Neural progenitor cell (in vitro differentiated cells): ENCODE measurements around the gene PTPRN2.

Experiments
- EZH2 ChIP-seq: fragments of 200-600 bp; sonication (generic); IDR thresholded peaks from 2 replicates; pipeline ENCODE4 v1.6.1; 2017; ENCODE audit warnings: antibody characterized with exemption, mild to moderate bottlenecking, moderate library complexity
- EZH2phosphoT487 ChIP-seq: fragments of 200-600 bp; sonication (generic); IDR thresholded peaks from 2 replicates; pipeline ENCODE4 v1.6.1; 2017; ENCODE audit warnings: antibody characterized with exemption
- TF ChIP-seq, protein P1 (sequence below): fragments of 200-600 bp; sonication (generic); IDR thresholded peaks from 2 replicates; pipeline ENCODE4 v1.5.1; 2017; ENCODE audit warnings: antibody characterized with exemption, mild to moderate bottlenecking

DNA sequence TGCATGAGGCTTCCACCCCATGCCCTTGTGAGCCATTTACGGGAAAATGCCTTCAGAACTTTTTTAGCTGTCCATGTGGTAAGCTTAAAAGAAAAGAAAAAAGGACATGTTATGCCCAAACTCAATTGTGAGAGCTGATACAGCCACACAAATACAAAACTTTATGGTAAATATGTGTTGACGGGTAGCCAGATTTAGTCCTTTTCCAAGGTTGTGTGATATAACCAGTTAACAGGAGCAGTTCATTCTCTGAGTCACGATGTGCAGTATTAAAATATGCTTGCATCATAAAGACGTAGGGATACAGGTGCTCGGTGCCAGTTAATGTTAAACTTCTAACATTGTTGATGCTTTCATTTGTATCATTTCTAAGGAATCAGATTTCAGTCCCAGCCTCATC, 900.5 kb downstream of the PTPRN2 start:
- TF ChIP-seq, protein P1, sequence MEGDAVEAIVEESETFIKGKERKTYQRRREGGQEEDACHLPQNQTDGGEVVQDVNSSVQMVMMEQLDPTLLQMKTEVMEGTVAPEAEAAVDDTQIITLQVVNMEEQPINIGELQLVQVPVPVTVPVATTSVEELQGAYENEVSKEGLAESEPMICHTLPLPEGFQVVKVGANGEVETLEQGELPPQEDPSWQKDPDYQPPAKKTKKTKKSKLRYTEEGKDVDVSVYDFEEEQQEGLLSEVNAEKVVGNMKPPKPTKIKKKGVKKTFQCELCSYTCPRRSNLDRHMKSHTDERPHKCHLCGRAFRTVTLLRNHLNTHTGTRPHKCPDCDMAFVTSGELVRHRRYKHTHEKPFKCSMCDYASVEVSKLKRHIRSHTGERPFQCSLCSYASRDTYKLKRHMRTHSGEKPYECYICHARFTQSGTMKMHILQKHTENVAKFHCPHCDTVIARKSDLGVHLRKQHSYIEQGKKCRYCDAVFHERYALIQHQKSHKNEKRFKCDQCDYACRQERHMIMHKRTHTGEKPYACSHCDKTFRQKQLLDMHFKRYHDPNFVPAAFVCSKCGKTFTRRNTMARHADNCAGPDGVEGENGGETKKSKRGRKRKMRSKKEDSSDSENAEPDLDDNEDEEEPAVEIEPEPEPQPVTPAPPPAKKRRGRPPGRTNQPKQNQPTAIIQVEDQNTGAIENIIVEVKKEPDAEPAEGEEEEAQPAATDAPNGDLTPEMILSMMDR: no peak
- TF ChIP-seq EZH2 (peak; percentile 13), EZH2phosphoT487 (no peak)
